HG03520 (cell line): ENCODE data around the gene NFASC.

ENCODE experiments used
- ATAC-seq: cut with Tn5 transposase; IDR thresholded peaks from one replicate; pipeline ENCODE4 v1.9.1; 2021; ENCODE audit warnings: mild to moderate bottlenecking, moderate library complexity; ENCODE audit not compliant: unreplicated experiment

NFASC gene

DNA sequence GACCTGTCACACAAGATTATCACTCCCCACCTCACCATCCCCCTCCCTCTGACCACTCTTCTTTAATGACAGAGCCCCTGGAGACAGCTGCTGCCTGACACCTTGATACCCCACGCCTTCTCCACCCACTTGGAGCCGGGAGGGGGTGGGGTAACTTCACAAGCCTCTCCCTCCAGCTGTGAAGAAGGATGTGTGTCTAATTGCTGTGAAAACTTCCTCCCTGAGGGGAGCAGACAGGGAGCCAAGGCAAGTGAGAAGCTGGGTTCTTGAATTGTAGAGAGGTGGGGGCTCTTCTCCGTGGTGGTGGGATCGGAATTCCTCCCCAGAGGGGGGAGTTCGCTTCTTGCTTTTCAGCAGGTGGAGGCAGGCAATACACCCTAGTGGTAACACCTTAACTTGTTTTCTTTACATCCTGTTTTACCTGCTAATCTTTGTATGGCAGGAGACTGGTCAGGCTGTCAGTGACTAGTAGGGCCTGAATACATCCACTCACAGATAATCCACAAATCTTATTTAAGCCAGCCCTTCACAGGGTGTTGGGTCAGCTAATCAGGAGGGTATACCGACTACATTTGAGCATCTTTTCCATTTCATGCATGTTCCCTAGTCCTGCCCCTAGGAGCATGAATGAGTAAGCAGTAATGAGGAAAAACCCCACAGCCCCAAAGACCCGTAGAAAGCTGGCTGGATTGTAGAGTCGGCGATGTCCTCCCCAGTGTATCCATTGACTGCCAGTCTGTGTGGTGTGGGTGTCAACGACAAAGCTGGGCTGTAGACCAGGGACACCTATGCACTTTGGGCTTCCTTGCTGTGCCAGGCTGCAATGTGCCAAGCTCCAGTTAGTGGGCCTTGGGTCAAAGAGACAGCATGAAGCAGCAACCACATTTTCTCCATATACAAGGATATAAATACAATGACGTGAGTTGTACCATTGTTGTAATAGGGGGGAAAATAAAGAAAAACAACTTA is 57.3 kb downstream of the NFASC start:
- ATAC-seq = no peak

DNA sequence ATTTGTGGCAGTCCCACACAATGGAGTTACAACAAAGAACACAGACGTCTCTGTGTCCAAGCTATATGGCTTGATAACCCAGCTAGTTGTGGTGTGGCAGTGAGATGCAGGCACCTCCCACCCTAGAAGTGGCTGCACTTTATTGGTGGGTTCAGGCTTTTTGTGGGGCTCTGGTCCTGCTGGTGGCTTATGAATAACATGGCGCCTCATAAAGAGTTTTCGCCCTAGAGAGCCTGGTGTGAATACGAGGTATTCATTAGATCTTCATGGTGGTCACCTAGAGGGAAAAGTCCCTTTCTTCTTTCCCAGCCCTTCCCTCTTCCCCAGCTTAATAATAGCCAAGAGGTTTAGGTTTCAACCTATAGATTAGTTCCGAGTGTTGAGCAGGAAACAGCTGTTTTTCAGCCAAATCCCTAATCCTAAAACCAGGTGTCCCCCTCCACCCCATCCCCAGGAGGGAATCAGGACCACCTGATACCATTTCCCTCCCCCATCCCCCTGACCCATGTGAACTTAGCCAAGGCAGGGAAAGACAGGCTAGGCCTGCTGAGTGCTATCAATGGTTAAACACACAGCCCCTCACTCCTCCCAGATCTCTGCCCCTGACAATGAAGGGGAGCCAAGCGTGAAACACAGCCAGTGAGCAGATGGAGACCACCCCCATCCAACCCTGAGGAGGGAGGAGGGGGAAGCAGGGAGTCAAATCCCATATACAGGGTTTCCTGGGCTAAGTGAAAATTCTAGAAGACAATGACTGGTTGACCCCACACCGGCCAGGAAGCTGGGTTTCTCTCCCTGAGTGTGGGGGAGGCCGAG is 58.2 kb downstream of the NFASC start:
- ATAC-seq = no peak

DNA sequence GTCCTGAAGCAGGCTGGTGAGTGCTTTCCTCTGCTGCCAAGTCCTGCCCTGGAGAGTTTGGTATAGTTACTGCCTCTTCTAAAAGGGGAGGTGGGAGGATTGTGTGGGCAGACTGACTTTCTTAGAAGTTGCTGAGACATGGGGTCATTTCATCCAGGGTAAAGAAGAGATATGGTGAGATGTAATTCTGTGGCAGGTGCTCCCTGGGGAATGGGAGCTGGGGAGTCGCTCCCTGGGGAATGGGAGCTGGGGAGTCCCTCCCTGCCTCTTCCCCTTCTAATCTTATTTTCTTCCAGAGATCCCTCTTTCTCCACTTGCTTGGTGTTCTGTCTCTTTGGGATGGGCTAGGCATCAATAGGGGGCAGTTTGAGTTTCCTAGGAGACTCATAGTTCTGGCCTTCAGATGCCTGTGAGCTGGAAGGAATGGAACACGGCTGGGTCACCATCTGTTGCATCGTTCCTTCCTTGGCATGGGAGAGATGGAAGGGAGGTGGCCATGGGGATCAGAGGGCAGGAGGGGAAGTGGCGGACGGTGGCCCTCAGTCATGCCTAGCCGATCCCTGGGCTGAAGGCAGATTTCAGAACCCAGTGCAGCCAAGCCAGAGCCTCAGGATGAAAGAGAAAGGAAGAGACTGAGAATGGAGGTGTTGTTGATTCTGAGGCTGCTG is 59.0 kb downstream of the NFASC start:
- no peak for ATAC-seq

DNA sequence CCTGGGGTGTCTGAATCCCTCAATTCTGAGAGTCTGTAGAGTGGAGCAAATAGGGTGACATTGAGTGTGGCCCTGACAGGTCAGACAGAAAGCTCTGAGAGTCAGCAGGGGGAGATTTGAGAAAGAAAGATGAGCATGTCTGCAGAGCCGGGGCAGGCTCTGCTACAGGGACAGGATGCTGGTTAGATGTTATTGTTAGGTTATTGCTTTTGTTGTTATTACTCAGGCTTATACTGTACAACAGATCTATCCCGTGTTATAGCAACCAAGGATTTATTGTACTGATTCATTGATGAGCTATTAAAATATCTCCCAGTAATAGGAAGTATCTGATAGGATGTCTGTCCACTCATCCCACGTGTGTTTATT is 59.5 kb downstream of the NFASC start:
- no peak for ATAC-seq

DNA sequence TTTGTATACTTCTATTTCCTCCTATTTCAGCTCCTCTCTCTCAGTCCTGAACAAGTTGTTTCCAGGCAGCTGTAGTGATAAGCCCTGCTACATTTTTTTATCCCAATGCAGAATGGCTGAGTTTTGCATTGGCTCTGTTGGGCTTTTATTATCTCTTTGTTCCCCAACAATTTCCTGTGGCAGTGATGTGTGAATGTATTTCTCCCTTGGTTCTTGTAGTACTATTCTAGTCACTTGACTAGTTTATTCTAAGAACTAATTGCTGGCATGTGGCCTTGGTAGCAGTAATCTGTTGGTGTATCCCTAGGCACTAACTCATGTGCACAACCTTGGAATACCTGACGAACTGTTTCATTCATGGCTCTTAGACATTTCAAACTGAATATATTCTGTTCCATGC is 60.7 kb downstream of the NFASC start:
- no peak for ATAC-seq

DNA sequence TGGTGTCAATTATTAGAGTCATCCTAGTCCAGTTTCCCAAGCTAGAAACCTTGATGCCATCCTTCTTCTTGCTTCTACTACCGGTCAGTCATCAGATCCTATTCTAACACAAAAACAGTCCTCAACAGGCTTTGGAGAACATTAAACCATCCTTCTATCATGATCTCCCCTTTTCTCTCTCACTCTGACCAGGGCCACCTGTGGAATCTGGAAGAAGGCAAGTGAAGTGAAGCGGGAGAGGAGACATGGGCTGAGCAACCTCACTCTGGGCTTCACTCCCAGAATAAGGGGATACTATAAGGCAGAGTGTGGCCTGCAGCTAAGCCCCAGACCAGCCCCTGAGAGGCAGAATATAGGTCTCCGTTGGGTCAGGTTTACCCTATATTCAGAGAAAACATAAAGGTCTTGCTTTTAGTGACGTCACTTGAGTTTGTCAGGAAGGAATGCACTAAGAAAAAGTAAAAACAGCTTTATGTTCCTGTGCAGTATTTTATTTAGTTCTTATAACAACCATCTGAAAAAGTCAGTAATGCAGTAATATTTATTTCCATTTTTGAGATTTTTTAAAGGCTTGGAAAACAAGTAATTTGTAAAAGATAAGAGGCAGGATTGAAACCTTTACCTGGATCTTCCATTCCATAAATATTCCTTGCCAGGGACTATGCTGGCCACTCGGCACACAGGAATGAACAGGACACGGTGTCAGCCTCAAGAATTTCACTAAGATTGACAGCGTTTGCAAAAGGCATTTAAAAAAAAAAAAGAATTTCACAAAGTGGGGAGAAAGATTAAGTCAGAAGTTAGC is 61.3 kb downstream of the NFASC start:
- no peak for ATAC-seq

DNA sequence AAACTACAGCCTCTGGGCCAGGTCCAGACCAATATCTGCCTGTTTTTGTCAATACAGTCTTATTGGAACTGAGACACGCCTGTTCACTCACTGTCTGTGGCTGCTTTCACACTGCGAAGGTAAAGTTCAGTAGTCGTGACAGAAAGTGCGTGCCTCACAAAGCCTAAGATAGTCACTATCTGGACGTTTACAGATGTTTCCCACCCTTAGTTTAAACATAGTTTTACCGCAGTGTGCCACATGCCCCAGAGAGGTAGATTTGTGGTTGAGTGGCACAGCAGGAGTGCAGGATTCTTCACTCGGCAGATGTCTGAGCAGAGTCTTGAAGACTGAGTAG is 61.9 kb downstream of the NFASC start:
- no peak for ATAC-seq

DNA sequence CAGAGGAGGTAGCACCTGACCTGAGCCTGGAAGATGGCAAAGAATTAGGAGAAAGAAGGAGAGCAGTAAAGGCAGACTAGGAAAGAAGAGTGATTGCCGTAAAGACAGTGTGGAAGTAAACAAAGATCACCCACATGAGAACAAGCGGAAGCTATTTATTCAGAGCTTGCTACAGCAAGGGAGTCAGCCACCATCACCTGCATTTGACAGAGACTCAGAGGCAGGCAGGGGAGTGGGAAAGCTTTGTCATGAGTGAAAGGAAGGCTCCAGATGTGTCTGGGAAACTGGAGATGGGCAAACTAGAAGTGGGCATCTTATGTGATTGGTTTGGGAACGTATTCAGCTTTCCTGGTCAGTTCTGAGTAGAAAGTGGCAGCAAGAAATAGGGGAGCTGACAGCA is 64.5 kb downstream of the NFASC start:
- no peak for ATAC-seq

DNA sequence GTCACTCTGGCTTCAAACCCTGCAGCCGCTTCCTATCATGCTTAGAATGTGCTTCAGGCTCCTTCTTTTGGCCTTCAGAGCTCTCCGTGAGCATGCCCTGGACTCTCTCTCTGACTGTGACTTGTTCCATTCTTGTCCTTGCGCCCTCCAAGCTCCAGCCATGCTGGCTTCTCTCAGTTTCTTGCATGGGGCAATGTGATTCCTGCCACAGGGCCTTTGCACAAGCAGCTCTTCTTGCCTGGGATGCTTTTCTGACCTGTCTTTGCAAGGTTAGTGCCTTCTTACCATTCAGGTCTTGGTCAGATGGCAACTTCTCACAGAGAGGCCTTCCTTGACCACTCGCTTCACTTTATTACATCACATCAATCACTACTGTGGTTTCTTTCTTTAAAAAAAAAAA is 66.1 kb downstream of the NFASC start:
- ATAC-seq = no peak

DNA sequence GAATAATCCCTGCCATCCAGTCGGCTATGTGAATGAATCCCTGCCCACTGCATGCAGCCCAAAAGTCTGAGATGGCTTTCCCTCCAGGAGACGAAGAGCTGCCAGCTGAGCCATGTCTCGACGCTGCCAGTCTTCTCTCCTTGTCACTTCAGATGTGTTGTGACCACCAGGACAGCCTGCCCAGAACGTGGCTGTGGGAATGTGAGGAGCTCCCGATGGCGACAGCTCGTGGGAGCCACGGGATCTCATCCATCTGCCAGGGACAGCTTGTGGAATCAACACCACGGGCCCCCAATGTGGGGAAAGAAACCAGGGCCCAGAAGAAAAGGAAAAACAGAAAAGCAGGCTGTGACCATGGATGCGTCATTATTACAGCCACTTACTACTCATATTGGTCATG is 67.2 kb downstream of the NFASC start:
- ATAC-seq = no peak

DNA sequence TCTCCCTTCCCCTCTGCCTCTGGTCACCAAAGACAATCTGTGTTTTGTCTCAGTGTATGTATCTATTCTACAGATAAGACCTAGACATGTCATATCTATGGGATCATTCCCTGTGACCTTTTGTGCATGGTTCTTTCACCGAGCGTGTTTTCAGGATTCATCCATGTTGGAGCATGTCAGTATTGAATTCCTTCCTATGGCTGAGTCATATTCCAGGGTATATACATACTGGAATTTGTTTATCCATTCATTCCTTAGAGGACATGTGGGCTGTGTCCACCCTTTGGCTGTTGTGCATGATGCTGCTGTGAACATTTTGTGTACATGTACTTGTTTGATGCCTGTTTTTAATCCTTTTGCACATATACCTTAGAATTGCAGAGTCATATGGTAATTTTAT is 69.9 kb downstream of the NFASC start:
- no peak for ATAC-seq

DNA sequence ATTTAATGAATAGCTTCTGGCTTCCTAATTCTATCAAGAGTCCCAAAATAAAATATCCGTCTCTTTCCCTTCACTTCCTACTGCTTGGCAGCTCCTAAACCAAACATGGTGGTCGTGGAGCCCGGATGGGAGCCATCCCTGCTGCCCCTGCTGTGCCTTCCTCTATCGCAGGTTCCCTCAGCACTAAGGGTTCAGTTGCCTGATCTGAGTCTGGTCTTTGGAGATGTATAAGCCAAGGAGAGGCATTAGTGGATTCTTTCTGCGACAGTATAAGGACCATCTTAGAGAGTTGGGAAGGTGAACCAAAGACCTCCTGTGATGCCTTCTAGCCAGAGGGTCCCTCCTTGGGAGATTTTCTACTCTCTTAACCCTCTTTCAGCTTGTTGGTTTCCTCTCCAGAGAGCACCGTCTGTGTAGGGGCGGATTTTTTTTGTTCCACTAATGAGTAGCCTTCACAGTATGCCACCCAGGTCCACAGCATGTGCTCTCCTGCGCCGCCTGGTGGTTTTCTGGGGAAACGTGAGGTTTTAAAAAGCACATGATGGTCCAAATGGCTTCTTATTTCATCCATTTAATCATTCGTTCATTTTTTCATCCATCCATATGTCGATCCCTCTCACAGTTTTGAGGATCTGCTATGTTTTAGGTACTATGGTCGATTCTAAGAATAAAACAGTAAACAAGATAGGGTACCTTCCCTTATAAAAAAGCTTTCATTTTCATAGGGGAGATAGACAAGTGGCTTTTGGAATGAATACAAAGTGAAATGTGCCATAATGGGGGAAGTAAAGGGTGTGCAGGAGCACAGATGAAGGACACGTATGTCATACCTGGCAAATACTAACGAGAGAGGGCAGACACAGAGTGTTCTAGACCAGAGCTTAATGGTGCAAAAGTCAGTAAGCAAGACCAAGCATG is 71.0 kb downstream of the NFASC start:
- ATAC-seq = no peak

DNA sequence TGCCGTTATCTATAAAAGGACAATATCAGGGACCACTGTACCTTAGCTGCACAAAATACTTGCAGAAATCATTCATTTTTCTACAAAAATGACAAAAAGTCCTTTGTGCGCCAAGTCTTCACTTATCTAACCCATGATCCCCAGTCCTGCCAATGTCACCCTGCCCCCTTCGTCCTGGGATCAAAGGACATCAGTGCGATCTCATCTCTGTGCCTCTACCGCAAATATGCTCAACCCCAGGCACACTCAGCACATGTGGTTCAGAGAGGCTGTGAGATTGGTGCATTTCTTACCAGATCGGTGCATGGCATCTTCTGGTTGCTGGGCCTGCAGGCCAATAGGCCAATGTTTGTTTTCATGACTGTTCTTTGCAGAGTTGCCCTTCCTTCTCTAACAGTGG is 72.8 kb downstream of the NFASC start:
- ATAC-seq = no peak

DNA sequence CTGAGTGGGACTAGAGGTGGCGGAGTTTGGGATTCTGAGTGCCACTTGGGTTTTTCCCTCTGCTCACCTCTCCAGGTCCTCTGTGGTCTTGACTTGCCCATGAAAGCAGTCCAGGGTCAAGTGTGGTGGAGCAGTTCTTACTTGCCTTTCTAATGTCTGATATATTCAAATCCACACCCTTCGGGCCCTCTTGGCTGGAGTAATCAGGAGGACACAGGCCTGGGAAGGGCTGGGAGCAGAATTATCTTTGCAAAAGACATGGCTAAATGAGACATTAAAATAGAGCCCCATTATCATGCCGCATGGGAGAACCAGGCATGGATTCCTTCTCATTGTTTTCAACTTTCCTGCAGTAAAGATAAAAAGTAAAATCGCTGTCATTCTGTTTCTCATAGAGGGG is 74.0 kb downstream of the NFASC start:
- no peak for ATAC-seq

DNA sequence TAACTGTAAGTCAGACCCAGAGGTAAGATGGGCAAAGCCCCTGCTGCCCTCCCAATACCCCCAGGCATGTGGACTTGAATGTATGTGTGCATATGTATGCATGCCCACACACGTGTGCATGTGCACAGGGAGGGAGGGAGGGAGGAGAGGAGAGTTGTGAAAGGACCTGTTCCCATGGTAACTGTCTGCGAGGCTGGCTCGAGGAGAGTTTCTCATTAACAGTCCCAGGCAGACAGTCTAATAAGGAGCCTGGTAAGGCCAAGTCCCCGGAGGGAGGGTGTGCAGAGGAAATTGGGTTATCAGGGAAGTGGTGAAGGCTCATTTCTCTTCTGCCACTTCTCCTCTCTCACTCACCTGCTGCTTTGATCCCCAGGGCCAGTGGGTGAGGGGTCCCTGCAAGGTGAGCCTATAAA is 74.9 kb downstream of the NFASC start:
- no peak for ATAC-seq

DNA sequence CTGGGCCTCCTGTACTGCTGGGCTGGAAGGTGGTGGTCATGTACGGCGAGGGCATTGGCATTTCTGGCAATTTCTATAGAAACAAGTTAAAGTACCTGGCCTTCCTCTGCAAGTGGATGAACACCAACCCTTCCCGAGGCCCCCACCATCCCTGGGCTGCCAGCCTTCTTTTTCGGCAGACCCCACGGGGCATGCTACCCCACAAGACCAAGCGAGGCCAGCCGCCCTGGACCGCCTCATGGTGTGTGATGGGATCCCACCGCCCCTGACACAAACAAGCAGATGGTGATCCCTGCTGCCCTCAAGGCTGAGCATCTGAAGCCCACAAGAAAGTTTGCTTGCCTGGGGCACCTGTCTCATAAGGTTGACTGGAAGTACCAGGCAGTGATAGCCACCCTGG is 76.0 kb downstream of the NFASC start:
- ATAC-seq = no peak

DNA sequence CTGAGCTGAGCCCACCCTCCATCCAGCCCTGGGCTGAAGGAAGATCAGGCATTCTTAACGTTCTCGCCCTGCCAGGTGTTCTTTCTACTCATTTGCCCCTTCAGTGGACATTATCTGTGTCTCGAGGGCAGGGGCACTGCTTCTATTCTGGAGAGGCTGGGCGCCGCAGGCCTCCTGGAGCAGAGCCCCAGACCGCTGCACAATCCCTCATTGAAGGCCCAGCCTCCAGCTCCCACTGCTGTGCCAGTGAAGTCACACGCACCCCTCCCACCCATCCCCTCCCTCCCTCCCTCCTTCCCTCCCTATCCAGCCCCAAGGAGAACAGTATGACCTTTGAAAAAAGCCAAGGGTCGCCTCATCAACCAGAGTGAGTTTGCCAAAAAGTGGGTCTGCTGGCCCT is 76.7 kb downstream of the NFASC start:
- no peak for ATAC-seq

DNA sequence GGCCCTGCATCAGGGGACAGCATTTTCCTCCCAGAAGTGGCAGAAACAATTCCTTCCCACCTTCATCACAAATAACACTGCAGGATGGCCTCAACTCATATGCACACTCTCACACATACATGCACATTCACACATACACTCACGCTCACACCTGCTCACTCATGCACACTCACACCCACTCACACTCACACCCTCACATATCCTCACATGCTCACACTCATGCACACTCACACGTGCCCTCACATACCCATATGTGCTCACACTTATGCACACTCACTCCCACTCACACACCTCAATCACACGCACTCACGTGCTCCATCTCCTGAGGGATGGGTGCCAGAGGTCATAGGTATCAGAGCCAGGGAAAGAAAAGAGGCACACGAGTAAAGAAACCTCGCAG is 77.1 kb downstream of the NFASC start:
- no peak for ATAC-seq

DNA sequence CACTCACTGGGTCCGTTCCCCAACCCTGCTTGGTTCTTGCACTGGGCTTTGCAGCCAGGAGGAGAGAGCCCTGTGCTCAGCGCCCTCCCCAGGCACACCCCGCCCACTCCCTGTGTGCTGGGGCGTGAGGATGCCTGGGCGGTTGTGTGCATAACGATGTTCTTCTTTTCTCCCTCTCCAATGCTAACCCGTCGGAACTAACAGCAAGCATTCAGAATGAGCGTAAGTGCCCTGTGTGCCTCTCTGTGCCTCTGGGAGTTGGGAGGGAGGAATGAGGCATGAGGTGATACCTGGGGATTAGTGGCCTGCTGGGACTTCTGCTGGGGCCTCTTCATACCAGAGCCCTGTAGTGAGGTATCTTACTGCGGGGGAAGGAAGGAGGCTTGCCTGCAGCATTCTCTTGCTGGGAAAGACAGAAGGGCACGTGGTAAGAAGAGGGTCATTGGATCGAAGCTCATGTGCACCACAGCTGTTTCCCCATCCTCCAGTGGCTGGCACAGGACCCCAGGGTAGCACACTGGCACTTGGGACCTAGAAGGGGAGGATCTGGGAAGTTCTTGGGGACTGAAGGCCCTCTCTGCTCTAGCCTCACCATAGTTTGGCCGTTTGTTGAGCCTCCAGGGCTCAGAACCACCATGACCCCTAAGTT is 79.8 kb downstream of the NFASC start:
- no peak for ATAC-seq
